ENCODE measurements around the gene EYA2.
A peak's percentile ranks its signal among the peaks of the same experiment; 100 is the strongest.

Gene EYA2

GRCh38 chr20:47040506-47041125 is 146.0 kb downstream of the EYA2 start:
- no peak for DNase-seq

DNA sequence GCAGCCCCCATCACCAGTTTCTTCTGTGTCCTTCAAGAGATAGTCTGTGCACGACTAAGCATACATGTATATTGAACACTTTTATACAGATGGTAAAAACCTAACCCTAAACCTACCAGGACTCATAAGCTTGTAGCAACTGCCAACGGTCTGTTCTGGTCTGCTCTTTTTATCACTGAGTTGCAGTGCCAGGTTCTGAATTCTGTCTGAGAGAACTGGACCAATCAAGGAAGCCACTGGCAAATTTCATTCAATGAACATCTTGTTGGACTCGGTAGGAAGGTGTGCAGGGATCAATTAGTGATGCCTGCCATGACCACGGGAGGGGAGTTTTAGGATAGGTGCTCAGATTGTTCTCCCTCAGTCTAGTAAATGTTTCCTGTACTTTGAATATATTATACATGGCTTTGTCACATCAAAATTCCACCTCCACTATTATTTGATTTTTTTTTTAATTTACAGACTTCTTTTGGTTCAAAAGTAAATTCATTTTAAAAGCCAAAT is 146.8 kb downstream of the EYA2 start:
- no peak for DNase-seq

DNA sequence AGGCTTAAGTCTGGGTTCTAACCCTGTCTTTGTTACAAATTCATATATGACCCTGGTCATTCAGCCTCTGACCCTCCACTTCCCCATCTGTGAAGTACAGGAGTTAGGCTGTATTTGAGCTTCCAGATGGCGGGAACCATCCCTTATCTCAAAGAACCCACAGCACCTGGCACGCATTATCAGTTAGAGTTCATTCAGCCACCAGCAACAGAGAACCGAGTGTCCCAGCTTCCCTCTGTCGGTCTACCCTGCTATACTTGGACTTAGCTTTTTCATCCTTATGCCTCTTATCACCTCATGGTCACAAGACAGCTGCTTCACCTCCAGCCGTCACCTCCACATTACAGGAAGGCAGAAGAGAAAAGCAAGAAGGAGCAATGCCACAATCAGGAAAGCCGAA is 147.8 kb downstream of the EYA2 start:
- DNase-seq, result no peak

- DNase-seq, result peak; percentile 49
Measured at GRCh38 chr20:47043086-47043485, 148.4 kb downstream of the EYA2 start.

GRCh38 chr20:47044938-47045337 is 150.3 kb downstream of the EYA2 start:
- no peak for DNase-seq

GRCh38 chr20:47048054-47048453 is 153.4 kb downstream of the EYA2 start:
- DNase-seq, result no peak

- no peak for DNase-seq
Measured at GRCh38 chr20:47049771-47050170, 155.1 kb downstream of the EYA2 start.

DNA sequence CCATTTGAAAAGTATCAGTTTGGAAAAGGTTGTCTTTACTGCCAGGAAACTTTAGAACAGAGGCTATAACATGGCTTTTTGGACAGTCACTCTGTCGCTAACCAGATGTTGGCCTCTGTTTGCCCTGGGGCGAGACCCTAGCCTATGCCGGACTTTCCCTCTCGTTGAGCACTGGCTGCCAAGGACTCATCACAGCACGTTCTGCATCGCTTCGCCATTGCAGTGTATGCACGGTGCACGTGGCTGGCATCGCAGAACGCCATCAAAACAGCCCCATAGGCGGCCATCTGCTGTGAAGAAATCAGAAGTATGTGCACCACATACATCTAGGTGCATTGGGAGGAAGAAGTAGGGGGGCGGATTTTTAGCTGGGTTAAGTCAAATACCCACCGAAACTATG is 156.4 kb downstream of the EYA2 start:
- no peak for DNase-seq

DNA sequence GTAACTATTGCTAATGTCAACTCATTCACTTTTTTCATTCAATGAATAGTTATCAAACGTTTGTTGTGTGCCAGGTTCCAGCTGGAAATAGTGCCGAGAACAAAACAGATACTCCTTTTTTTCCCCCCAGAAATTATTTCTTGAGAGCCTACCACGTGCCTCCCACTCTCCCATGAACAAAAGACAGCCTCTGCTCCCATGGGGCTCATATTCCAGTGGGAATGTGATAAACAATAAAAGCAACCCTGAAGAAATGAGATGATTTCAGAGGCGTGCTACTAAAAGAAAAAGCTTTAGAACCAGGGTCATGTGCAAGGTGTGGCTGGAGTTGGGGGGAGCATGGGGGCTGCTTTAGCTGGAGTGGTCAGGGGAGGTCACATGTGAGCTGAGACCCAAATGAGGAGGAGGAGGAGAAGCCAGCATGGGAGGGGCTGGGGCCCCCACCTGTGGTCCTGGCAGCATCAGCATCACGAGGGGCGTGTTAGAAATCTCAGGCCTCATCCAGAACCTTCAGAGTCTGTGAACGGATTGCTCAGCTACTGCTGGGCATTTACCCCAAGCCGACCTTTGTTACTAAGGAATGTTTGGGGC is 157.4 kb downstream of the EYA2 start:
- no peak for DNase-seq

DNA sequence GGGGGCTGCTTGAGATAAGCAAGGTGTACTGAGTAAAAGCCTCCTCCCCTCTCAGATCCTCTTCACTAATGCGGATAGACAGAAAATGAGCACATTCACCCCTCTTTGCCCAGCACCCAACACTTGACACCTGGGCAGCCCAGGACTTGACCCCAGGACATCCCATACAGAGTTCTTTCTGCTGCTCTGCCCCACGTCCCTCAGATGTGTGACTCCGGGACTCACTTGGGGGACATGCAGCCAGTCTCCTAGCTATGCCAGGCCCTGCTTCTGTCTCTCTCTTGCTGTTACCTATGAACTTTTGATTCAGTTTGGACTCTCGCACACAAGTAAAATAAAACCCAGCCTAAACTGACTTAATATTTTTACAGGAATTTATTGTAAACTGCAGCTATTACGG is 159.9 kb downstream of the EYA2 start:
- no peak for DNase-seq

DNA sequence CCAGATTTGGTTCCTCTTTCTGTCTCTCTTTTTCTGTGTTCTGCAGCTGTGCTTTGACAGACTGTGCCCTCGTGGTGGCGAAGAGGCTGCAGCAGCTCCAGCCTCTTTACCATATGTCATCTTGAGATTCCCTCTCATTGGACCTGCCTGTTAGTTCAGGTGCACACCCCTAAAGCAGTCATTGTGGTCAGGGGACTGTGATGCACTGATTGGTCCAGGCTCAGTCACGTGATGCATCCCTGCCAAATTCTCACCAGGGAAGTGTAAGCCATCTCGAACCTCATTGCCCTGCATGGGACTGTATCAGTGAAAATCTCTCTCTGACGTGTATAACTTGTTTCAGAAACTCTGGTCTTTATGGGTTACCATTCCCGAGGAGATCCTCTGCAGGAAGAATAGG is 160.3 kb downstream of the EYA2 start:
- no peak for DNase-seq

DNA sequence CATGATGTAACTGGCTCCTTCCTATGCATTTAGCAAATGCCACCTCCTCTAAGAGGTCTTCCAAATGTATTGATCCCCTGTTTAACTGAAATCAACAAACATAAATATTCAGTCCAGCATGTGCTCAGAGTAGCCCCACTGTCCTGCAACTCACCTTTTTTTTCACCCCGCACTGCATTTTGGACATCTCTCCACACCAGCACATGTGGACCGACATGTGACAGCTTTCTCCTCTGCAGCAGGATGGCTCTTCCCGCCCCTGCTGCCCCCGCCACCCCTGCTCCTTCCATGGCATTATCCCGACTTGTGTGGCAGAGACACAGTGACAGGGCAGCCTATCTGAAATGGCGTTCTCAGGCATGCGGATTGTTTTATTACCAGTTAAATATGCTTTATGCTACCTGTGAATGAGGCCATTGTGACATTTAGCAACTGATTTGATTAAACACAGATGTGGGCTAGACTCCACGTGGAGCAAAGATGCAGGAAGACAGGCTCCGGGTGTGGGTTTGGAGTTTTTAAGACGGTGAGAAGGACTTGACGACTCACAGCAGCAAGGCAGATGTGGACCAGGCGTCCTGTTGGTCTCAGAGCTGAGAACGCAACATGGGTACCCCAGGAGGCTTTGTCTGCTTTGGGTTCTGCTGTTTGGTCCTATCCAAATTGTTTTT is 161.2 kb downstream of the EYA2 start:
- DNase-seq, result no peak

DNA sequence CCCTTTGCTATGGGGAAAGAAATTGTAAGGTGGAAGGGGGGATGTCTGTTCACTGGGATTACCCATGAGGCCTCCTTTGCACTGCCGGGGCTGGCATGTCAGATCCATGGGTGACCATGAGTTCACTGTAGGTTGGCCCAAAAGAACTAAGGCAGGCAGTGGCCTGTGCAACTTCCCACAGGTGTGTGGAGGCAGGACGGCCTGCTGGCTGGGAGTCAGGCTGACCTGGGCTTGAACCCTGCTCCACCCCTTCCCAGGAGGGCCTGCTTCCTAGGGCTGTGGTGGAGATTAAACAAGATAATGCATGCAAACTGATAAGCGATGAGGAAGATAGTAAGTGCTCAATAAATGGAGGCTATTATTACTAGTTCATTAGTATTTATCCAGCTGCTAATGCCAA is 163.0 kb downstream of the EYA2 start:
- DNase-seq, result no peak

- DNase-seq, result no peak
Measured at GRCh38 chr20:47058236-47058635, 163.6 kb downstream of the EYA2 start.

- DNase-seq, result no peak
Measured at GRCh38 chr20:47059536-47059935, 164.9 kb downstream of the EYA2 start.

- no peak for DNase-seq
Measured at GRCh38 chr20:47061549-47061948, 166.9 kb downstream of the EYA2 start.

- no peak for DNase-seq
Measured at GRCh38 chr20:47062226-47062890, 167.7 kb downstream of the EYA2 start.

- DNase-seq, result no peak
Measured at GRCh38 chr20:47063407-47063806, 168.8 kb downstream of the EYA2 start.

DNA sequence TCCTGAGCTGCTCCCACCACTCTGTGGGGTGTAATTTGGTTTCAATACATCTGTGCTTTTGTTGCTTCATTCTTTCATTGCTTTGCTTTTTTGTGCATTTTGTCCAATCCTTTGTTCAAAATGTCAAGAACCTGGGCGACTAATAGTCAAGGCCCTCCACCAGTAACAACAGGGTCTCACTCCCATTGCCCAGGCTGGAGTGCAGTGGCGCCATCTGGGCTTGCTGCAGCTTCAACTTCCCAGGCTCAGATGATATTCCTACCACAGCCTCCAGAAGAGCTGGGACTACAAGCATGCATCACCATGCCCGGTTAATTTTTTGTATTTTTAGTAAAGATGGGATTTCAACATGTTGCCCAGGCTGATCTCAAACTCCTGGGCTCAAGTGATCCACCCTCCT is 169.2 kb downstream of the EYA2 start:
- DNase-seq, result no peak

- DNase-seq, result peak; percentile 29
Measured at GRCh38 chr20:47066484-47067270, 172.0 kb downstream of the EYA2 start.

DNA sequence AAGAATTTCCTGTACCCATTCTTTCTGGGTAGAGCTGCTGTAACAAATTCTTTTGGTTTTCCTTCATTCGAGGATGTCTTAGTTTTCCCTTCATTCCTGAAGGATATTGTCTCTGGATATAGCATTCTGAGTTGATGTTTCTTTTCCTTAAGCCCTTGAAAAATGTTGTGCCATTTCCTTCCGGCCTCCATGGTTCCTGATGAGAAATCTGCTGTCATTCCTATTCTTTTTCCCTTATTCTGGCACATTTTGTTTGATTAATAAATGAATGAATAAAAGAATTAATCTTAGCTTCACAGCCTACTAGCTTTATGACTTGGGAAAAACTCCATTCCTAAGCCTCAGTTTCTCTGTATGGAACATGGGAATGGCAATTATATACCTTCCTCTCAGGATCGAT is 173.1 kb downstream of the EYA2 start:
- no peak for DNase-seq

DNA sequence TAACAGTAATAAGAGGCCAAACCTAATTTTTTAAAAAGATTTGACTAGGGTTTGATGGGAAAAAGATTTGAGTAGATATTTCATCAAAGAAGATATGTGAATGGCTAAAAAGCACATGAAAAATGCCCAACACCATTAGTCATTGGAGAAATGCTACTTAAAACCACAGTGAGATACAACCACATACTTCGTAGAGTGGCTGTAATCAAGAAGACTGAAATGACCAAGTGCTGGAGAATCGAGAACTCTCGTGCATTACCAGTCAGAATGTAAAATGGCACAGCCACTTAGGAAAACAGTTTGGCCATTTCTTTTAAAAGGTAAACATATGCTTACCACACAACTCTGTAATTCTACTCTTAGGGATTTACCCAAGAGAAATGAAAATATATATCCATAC is 175.5 kb downstream of the EYA2 start:
- DNase-seq, result no peak

DNA sequence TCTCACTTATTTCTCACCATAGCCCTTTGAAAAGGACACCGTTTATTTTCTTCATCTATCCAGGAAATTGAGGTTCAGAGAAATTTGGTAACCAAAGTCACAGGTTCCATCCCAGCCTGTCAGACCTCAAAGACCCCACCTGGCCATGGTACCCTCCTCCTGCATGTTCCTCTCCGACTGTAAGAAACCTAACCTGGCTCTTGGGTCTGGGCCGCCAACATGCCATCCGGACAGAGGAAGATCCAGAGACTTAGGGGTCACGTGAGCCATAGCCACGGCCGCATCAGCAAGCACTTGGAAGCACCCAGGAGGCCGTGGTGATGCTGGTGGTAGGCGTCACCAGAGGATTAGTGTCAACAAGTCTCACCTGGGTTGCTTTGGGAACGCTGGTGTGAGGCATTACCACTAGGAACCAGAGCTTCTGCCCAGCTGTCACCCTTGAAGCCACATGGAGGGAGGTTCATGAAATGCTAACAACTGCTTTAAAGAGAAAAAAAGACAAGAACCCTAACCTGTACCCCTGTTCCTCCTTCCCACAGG is 177.1 kb downstream of the EYA2 start:
- DNase-seq, result no peak

Measured in eye (tissue), 1 donor.